ENCODE results near the gene KCNMB1.

DNA sequence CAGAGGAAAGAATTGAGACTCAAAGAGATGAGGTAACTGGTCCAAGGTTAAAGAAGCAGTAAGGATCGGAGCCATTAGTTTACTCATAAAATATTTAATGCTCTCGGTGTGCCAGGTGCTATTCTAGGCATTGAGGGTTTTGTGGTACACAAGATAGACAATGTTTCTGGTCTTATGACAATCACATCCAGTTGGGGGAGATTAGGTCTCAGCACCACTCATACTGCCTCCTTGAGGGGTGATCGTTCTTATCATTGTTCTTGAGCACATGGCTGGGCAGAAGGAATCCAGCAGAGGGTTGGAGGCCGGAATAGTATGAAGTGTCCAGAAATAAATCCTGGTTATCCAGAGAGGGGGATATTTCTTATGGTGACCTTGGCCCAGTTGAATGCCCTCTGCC lies 50.9 kb downstream of the KCNMB1 start:
- TF ChIP-seq, protein P1, sequence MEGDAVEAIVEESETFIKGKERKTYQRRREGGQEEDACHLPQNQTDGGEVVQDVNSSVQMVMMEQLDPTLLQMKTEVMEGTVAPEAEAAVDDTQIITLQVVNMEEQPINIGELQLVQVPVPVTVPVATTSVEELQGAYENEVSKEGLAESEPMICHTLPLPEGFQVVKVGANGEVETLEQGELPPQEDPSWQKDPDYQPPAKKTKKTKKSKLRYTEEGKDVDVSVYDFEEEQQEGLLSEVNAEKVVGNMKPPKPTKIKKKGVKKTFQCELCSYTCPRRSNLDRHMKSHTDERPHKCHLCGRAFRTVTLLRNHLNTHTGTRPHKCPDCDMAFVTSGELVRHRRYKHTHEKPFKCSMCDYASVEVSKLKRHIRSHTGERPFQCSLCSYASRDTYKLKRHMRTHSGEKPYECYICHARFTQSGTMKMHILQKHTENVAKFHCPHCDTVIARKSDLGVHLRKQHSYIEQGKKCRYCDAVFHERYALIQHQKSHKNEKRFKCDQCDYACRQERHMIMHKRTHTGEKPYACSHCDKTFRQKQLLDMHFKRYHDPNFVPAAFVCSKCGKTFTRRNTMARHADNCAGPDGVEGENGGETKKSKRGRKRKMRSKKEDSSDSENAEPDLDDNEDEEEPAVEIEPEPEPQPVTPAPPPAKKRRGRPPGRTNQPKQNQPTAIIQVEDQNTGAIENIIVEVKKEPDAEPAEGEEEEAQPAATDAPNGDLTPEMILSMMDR (IDR thresholded peaks at IDR 0.05; ENCODE audit: poor library complexity, severe bottlenecking): no peak
- no peak for TF ChIP-seq TAF1 (IDR thresholded peaks at IDR 0.05; ENCODE audit: low read depth)
- TF ChIP-seq EP300 (conservative IDR thresholded peaks at IDR 0.05; ENCODE audit: poor library complexity, severe bottlenecking): no peak
- TF ChIP-seq, protein P2, sequence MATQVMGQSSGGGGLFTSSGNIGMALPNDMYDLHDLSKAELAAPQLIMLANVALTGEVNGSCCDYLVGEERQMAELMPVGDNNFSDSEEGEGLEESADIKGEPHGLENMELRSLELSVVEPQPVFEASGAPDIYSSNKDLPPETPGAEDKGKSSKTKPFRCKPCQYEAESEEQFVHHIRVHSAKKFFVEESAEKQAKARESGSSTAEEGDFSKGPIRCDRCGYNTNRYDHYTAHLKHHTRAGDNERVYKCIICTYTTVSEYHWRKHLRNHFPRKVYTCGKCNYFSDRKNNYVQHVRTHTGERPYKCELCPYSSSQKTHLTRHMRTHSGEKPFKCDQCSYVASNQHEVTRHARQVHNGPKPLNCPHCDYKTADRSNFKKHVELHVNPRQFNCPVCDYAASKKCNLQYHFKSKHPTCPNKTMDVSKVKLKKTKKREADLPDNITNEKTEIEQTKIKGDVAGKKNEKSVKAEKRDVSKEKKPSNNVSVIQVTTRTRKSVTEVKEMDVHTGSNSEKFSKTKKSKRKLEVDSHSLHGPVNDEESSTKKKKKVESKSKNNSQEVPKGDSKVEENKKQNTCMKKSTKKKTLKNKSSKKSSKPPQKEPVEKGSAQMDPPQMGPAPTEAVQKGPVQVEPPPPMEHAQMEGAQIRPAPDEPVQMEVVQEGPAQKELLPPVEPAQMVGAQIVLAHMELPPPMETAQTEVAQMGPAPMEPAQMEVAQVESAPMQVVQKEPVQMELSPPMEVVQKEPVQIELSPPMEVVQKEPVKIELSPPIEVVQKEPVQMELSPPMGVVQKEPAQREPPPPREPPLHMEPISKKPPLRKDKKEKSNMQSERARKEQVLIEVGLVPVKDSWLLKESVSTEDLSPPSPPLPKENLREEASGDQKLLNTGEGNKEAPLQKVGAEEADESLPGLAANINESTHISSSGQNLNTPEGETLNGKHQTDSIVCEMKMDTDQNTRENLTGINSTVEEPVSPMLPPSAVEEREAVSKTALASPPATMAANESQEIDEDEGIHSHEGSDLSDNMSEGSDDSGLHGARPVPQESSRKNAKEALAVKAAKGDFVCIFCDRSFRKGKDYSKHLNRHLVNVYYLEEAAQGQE (IDR thresholded peaks at IDR 0.05; ENCODE audit: borderline replicate concordance): no peak
